PC-9 (cell line): Measurements from ENCODE around the gene BLOC1S4. TPM values are rescaled to one million over a fixed set of nuclear protein-coding genes. Genes with fewer than 3 reads are reported as not detected.

ENCODE experiments used
- BruUV-seq: library from RNA; stranded (reverse); fragments of 400-500 nt; replicated peaks from 2 replicates; lab custom pipeline; 2021; lab: Mats Ljungman, UMichigan
- CTCF ChIA-PET: fragments of 300-600 bp; sonication (Branson Sonifier 250); formaldehyde crosslinking; loops from one replicate; lab custom pipeline; 2022; ENCODE audit warnings: antibody characterized with exemption; lab: Charles Lee
- POLR2A ChIA-PET: fragments of 300-600 bp; sonication (Branson Sonifier 250); formaldehyde crosslinking; loops from one replicate; lab custom pipeline; 2022; ENCODE audit warnings: antibody characterized with exemption; ENCODE audit not compliant: unreplicated experiment; lab: Charles Lee
- DNase-seq, 2 experiments: peaks; one replicate each; pipeline versions ENCODE4 v3.0.0 to v3.0.0-alpha.2; 2015 to 2022; ENCODE audit warnings: mixed read lengths in 1 of 2
- H2AFZ ChIP-seq: fragments of 200-600 bp; sonication (generic); 2 replicates; pipeline ENCODE4 v1.8.1; 2017; ENCODE audit warnings: antibody characterized with exemption
- H3F3A ChIP-seq: fragments of 200-600 bp; sonication (generic); 2 replicates; pipeline ENCODE4 v1.8.1; 2017; ENCODE audit warnings: antibody characterized with exemption, mild to moderate bottlenecking, low read depth; ENCODE audit not compliant: insufficient read depth
- H3K27ac ChIP-seq: fragments of 200-600 bp; sonication (generic); 2 replicates; pipeline ENCODE4 v1.6.1; 2016; ENCODE audit warnings: mixed run types
- H3K27me3 ChIP-seq: fragments of 200-600 bp; sonication (generic); 2 replicates; pipeline ENCODE4 v1.6.1; 2016; ENCODE audit warnings: low read depth, mixed run types; ENCODE audit not compliant: insufficient read depth
- H3K36me3 ChIP-seq: fragments of 200-600 bp; sonication (generic); 2 replicates; pipeline ENCODE4 v1.6.1; 2016; ENCODE audit warnings: low read depth, mixed run types
- H3K4me1 ChIP-seq: fragments of 200-600 bp; sonication (generic); replicated peaks from 2 replicates; pipeline ENCODE4 v1.6.1; 2016; ENCODE audit warnings: mixed run types; ENCODE audit not compliant: insufficient read depth
- H3K4me2 ChIP-seq: fragments of 200-600 bp; sonication (generic); 2 replicates; pipeline ENCODE4 v1.6.1; 2017; ENCODE audit warnings: mixed run types
- H3K4me3 ChIP-seq: fragments of 200-600 bp; sonication (generic); 2 replicates; pipeline ENCODE4 v1.6.1; 2016; ENCODE audit warnings: mixed run types
- H3K79me2 ChIP-seq: fragments of 200-600 bp; sonication (generic); 2 replicates; pipeline ENCODE4 v1.6.1; 2017; ENCODE audit warnings: low read depth, mixed run types
- H3K9me2 ChIP-seq: fragments of 200-600 bp; sonication (generic); 2 replicates; pipeline ENCODE4 v1.8.1; 2017; ENCODE audit warnings: mild to moderate bottlenecking; ENCODE audit not compliant: insufficient read depth
- H3K9me3 ChIP-seq: fragments of 200-600 bp; sonication (generic); 2 replicates; pipeline ENCODE4 v1.8.1; 2016; ENCODE audit warnings: low read depth; ENCODE audit not compliant: insufficient read depth
- H4K20me1 ChIP-seq: fragments of 200-600 bp; sonication (generic); 2 replicates; pipeline ENCODE4 v1.8.1; 2017; ENCODE audit not compliant: insufficient read depth
- EZH2 ChIP-seq: fragments of 200-600 bp; sonication (generic); IDR thresholded peaks from 2 replicates; pipeline ENCODE4 v1.8.0; 2017; ENCODE audit warnings: antibody characterized with exemption, low read depth
- intact Hi-C: fragments of 100-400 bp; cut with micrococcal nuclease; formaldehyde crosslinking; loops from one replicate; pipeline ENCODE4 v1.10.0; 2022; ENCODE audit not compliant: unreplicated experiment
- total RNA-seq: library from RNA; stranded (reverse); gene quantifications from 2 replicates; pipeline ENCODE4 v1.2.3, GENCODE V29; 2021
- TF ChIP-seq, protein P1 (sequence below): fragments of 200-600 bp; sonication (generic); conservative IDR thresholded peaks from 2 replicates; pipeline ENCODE4 v1.6.1; 2017; ENCODE audit warnings: mixed run types, antibody characterized with exemption, mild to moderate bottlenecking, moderate library complexity

Gene BLOC1S4
- total RNA-seq, 1 experiment from 2014 or later, result 11.7 TPM

GRCh38 chr4:6714954-6715353, 1.0 kb upstream of the BLOC1S4 start:
- POLR2A ChIA-PET, result no interaction called here

DNA sequence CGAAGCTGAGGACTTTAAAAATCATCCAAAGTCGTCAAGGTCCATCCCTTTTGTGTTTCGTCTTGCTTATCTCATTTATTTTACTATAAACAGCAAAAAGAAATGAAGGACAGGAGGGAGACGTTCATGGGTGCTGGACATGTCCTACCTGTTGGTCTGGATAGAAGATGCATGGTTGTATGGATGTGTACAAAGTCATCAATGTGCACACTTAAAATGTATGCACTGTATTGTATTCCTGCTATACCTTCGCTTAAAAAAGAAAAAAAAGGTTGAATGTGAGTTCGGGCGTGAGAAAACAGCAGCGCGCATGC, 313 bp upstream of the BLOC1S4 start:
- POLR2A ChIA-PET, result interaction anchor here (0.6 to 1.5 kb wide), 2 partner anchors 20 to 100 kb away, joined by 3 read pairs; no protein-coding TSS in a partner anchor
- no peaks in the 10 kb centered on the region for H3K9me2 ChIP-seq
- no peaks in the 10 kb centered on the region for H3K36me3 ChIP-seq
- peak overlapping the region; percentile 94 for H3K4me3 ChIP-seq
- H3K4me2 ChIP-seq, result peak overlapping the region; percentile 93
- intact Hi-C loops, result loop anchor here (1.0 to 5.0 kb wide), 2 partner anchors 41 to 73 kb away; partner anchors contain the start of gene MRFAP1
- 0 out of 2 replicates have a peak overlapping the region, but pooled peaks have one; percentile 71 for H2AFZ ChIP-seq
- CTCF ChIA-PET, result interaction anchor here (1.8 kb wide), 1 partner anchor 41 kb away, joined by 8 read pairs; no protein-coding TSS in a partner anchor
- H3F3A ChIP-seq, result peaks cover 6% of the 10 kb centered on the region; the same call in 1 of the 2 replicates
- H3K27ac ChIP-seq, result peak overlapping the region; percentile 51; the same call in 1 of the 2 replicates
- no peaks in the 10 kb centered on the region for H3K9me3 ChIP-seq
- no peak for TF ChIP-seq EZH2
- TF ChIP-seq, protein P1, sequence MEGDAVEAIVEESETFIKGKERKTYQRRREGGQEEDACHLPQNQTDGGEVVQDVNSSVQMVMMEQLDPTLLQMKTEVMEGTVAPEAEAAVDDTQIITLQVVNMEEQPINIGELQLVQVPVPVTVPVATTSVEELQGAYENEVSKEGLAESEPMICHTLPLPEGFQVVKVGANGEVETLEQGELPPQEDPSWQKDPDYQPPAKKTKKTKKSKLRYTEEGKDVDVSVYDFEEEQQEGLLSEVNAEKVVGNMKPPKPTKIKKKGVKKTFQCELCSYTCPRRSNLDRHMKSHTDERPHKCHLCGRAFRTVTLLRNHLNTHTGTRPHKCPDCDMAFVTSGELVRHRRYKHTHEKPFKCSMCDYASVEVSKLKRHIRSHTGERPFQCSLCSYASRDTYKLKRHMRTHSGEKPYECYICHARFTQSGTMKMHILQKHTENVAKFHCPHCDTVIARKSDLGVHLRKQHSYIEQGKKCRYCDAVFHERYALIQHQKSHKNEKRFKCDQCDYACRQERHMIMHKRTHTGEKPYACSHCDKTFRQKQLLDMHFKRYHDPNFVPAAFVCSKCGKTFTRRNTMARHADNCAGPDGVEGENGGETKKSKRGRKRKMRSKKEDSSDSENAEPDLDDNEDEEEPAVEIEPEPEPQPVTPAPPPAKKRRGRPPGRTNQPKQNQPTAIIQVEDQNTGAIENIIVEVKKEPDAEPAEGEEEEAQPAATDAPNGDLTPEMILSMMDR, result no peak
- no TSS peak for BruUV-seq
- peaks cover 11% of the 10 kb centered on the region for H3K4me1 ChIP-seq
- peaks cover 5% of the 10 kb centered on the region; the same call in 1 of the 2 replicates for H4K20me1 ChIP-seq
- DNase-seq, result no peak
- H3K79me2 ChIP-seq, result peaks cover 23% of the 10 kb centered on the region
- no peaks in the 10 kb centered on the region for H3K27me3 ChIP-seq

More at GRCh38 chr4:6714954-6715353, 1.0 kb upstream of the BLOC1S4 start:
- H4K20me1 ChIP-seq, result peaks cover 5% of the 10 kb centered on the region; the same call in 1 of the 2 replicates
- CTCF ChIA-PET, result no interaction called here
- no peaks in the 10 kb centered on the region for H3K9me3 ChIP-seq
- intact Hi-C loops, result loop anchor here (5.0 kb wide), 1 partner anchor 73 kb away; the partner anchor contains the start of gene MRFAP1
- no TSS peak for BruUV-seq
- no peak overlapping the region for H3K27ac ChIP-seq
- no peaks in the 10 kb centered on the region for H3K9me2 ChIP-seq
- no peaks in the 10 kb centered on the region for H3K27me3 ChIP-seq
- H3K4me3 ChIP-seq, result 0 out of 2 replicates have a peak overlapping the region, but pooled peaks have one; percentile 94
- peaks cover 11% of the 10 kb centered on the region for H3K4me1 ChIP-seq
- TF ChIP-seq EZH2, result no peak
- TF ChIP-seq, protein P1, result no peak
- peaks cover 23% of the 10 kb centered on the region for H3K79me2 ChIP-seq
- H3F3A ChIP-seq, result peaks cover 12% of the 10 kb centered on the region; the same call in 1 of the 2 replicates
- DNase-seq, result no peak
- H3K4me2 ChIP-seq, result 0 out of 2 replicates have a peak overlapping the region, but pooled peaks have one; percentile 93
- H2AFZ ChIP-seq, result no peak overlapping the region
- no peaks in the 10 kb centered on the region for H3K36me3 ChIP-seq

DNA sequence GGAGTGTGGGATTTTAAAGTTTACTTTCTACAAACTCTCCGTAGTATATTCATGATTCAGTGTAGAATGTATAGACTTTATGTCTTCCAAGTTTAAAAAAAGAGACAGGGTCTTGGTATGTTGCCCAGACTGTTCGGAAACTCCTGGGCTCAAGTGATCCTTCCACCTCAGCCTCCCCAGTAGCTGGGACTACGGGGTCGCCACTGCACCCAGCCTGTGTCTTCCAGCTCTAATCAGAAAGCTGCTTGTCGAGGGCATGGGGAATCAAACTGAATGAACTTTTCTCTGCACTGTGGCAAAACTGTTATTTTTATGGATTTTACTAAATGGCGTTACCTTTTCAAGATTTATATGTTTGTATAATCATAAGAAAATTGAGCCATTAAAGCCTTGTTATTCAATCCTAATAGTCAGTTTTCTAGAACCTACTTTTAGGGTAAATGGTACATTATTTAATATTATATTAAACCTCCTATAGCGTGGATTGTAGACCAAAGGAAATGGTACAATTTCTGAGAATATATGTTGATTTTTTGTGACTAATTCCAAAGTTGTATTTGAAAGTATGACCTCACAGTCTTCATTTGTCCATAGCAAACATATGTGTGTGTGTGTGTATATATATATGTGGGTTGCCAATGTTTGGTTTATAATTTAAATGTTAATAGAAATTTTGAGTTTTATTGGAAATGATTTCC, 1.1 kb downstream of the BLOC1S4 start:
- DNase-seq, result no peak
- no peaks in the 10 kb centered on the region for H3K27me3 ChIP-seq
- H3K27ac ChIP-seq, result peak overlapping the region; percentile 51
- no peaks in the 10 kb centered on the region for H3K9me3 ChIP-seq
- H3K4me2 ChIP-seq, result peak overlapping the region; percentile 93
- H3F3A ChIP-seq, result peaks cover 6% of the 10 kb centered on the region; the same call in 1 of the 2 replicates
- ChIA-PET POLR2A (interaction anchor here (0.6 to 1.5 kb wide), 6 partner anchors 21 to 351 kb away, joined by 3 to 10 read pairs (median 3); partner anchors contain the start of gene GRPEL1), CTCF (interaction anchor here (0.7 to 1.8 kb wide), 4 partner anchors 32 to 353 kb away, joined by 3 to 8 read pairs (median 6); no protein-coding TSS in a partner anchor)
- intact Hi-C loops, result loop anchor here (1.0 to 5.0 kb wide), 2 partner anchors 43 to 75 kb away; partner anchors contain the start of gene MRFAP1
- no peaks in the 10 kb centered on the region for H3K9me2 ChIP-seq
- H3K4me1 ChIP-seq, result peaks cover 11% of the 10 kb centered on the region
- BruUV-seq, result no TSS peak
- H2AFZ ChIP-seq, result no peak overlapping the region
- peaks cover 5% of the 10 kb centered on the region; the same call in 1 of the 2 replicates for H4K20me1 ChIP-seq
- H3K79me2 ChIP-seq, result peaks cover 23% of the 10 kb centered on the region
- H3K4me3 ChIP-seq, result peak overlapping the region; percentile 94
- TF ChIP-seq, protein P1, result no peak
- no peak for TF ChIP-seq EZH2
- no peaks in the 10 kb centered on the region for H3K36me3 ChIP-seq
